K562 (cell line): ENCODE data around the gene CLIC5. TPM values are rescaled to one million over a fixed set of nuclear protein-coding genes. Genes with fewer than 3 reads are reported as not detected.

ENCODE experiments used
- ATAC-seq: fragments of 200-7000 bp; cut with Tn5 transposase; 3 replicates; pipeline ENCODE4 v1.9.1; 2020; ENCODE audit warnings: moderate library complexity
- BruUV-seq: library from RNA; stranded (reverse); fragments of 400-500 nt; replicated peaks from 2 replicates; lab custom pipeline; 2021; lab: Mats Ljungman, UMichigan
- CTCF ChIA-PET: fragments of 300-600 bp; formaldehyde crosslinking; extraction: SDS; loops from one replicate; lab custom pipeline; 2021; ENCODE audit warnings: low intra/inter-chr PET ratio; lab: Yijun Ruan, JAX
- POLR2A ChIA-PET: fragments of 300-600, 350-650 bp; sonication (Branson Sonifier 250); formaldehyde crosslinking; extraction: SDS; loops from one replicate; lab custom pipeline; 2021; ENCODE audit warnings: antibody characterized with exemption, inconsistent platforms; lab: Yijun Ruan, JAX
- DNase-seq, 4 experiments: peaks; one replicate each; pipeline versions ENCODE4 v3.0.0 to v3.0.0-alpha.2; 2011 to 2018; ENCODE audit warnings: low spot score in 3 of 4, mixed read lengths in 3 of 4; ENCODE audit errors: extremely low read depth in 1 of 4
- FAIRE-seq: peaks from 2 replicates; lab custom pipeline; 2011; peaks lifted over from hg19 to GRCh38; lab: Jason Lieb, UNC
- H2AFZ ChIP-seq: 2 replicates; pipeline ENCODE4 v1.6.0; 2011; ENCODE audit warnings: low read depth, low read length, control low read depth, inconsistent platforms
- H3K27ac ChIP-seq: fragments of 200-600 bp; 3 replicates; pipeline ENCODE4 v1.8.0; 2011; ENCODE audit warnings: low read depth, mild to moderate bottlenecking, control low read depth, inconsistent platforms, low read length, moderate library complexity, mixed read lengths; ENCODE audit errors: extremely low read depth
- H3K27me3 ChIP-seq, 2 experiments: fragments of 300-600 bp in 1 of 2; 2 replicates in 1 of 2; 3 replicates in 1 of 2; pipeline versions ENCODE4 v1.6.0 to v1.8.0; 2011; ENCODE audit warnings: inconsistent platforms in 2 of 2, low read length in 2 of 2, mild to moderate bottlenecking in 1 of 2, mixed read lengths in 1 of 2, moderate library complexity in 1 of 2; ENCODE audit not compliant: control insufficient read depth in 2 of 2, insufficient read depth in 2 of 2
- H3K36me3 ChIP-seq: fragments of 300-600 bp; 3 replicates; pipeline ENCODE4 v1.8.0; 2011; ENCODE audit warnings: mild to moderate bottlenecking, low read length, inconsistent platforms; ENCODE audit not compliant: control insufficient read depth, insufficient read depth
- H3K4me1 ChIP-seq, 2 experiments: fragments of 200-600 bp in 1 of 2; replicated peaks in 1 of 2; 2 replicates in 1 of 2; 3 replicates in 1 of 2; pipeline versions ENCODE4 v1.5.1 to v1.8.0; 2011; ENCODE audit warnings: inconsistent platforms in 2 of 2, low read length in 2 of 2, mild to moderate bottlenecking in 1 of 2, mixed read lengths in 1 of 2, moderate library complexity in 1 of 2; ENCODE audit not compliant: control insufficient read depth in 2 of 2, insufficient read depth in 2 of 2
- H3K4me2 ChIP-seq: 2 replicates; pipeline ENCODE4 v1.6.1; 2011; ENCODE audit warnings: low read length, control low read depth, inconsistent platforms, mixed read lengths; ENCODE audit not compliant: insufficient read depth
- H3K4me3 ChIP-seq: fragments of 200-600 bp; sonication (generic), shearing (Covaris generic); 2 replicates; pipeline ENCODE4 v1.5.1; 2016; ENCODE audit warnings: control low read depth, inconsistent platforms
- H3K79me2 ChIP-seq: fragments of 200-600 bp; 3 replicates; pipeline ENCODE4 v1.8.0; 2011; ENCODE audit warnings: low read length, inconsistent platforms; ENCODE audit not compliant: control insufficient read depth, insufficient read depth
- H3K9ac ChIP-seq, 2 experiments: 2 replicates each; pipeline versions ENCODE4 v1.6.0 to v1.6.1; 2011; ENCODE audit warnings: low read depth in 2 of 2, low read length in 2 of 2, control low read depth in 1 of 2, inconsistent platforms in 1 of 2, mild to moderate bottlenecking in 1 of 2, mixed read lengths in 1 of 2; ENCODE audit not compliant: insufficient read depth in 1 of 2
- H3K9me1 ChIP-seq: one replicate; pipeline ENCODE4 v1.6.0; 2011; ENCODE audit warnings: inconsistent platforms, mild to moderate bottlenecking, low read length, moderate library complexity; ENCODE audit not compliant: control insufficient read depth, insufficient read depth
- H3K9me3 ChIP-seq: replicated peaks from 2 replicates; pipeline ENCODE4 v1.5.1; 2011; ENCODE audit warnings: low read depth, low read length, inconsistent platforms; ENCODE audit not compliant: control insufficient read depth, insufficient read depth
- H4K20me1 ChIP-seq: replicated peaks from 2 replicates; pipeline ENCODE4 v1.6.1; 2011; ENCODE audit warnings: low read length, inconsistent platforms, mixed read lengths; ENCODE audit not compliant: control insufficient read depth, insufficient read depth
- ARID3A ChIP-seq: IDR thresholded peaks from 2 replicates; pipeline ENCODE4 v1.6.1; 2012; ENCODE audit warnings: low read depth, low read length, improper control_type of control experiment, borderline replicate concordance
- ATF4 ChIP-seq: fragments of 450-650 bp; formaldehyde crosslinking; IDR thresholded peaks from 2 replicates; pipeline ENCODE4 v1.4.0; 2022; ENCODE audit warnings: mild to moderate bottlenecking, moderate library complexity
- FUS ChIP-seq: fragments of 200-400 bp; formaldehyde crosslinking; optimal IDR thresholded peaks from 2 replicates; pipeline ENCODE3; 2017; ENCODE audit warnings: low read depth, low read length
- GABPB2 ChIP-seq: fragments of 250-450 bp; sonication (Bioruptor Pico); conservative IDR thresholded peaks from 2 replicates; pipeline ENCODE4 v1.5.1; 2021; ENCODE audit warnings: mild to moderate bottlenecking
- KAT2B ChIP-seq: IDR thresholded peaks from one replicate; pipeline ENCODE4 v1.6.1; 2012; ENCODE audit warnings: low read depth, mild to moderate bottlenecking, control low read depth, inconsistent platforms, low read length, moderate library complexity
- LARP7 ChIP-seq: fragments of 450-650 bp; IDR thresholded peaks from 2 replicates; pipeline ENCODE4 v1.6.1; 2016
- MAFK ChIP-seq: IDR thresholded peaks from 2 replicates; pipeline ENCODE4 v1.6.1; 2011; ENCODE audit warnings: low read length, improper control_type of control experiment
- TAF7 ChIP-seq: fragments of 450-650 bp; IDR thresholded peaks from 2 replicates; pipeline ENCODE4 v1.6.1; 2016; ENCODE audit warnings: missing genetic modification characterization, missing compliant biosample characterization
- TCF7L2 ChIP-seq: fragments of 150-350 bp; IDR thresholded peaks from 2 replicates; pipeline ENCODE4 v1.6.1; 2016; ENCODE audit warnings: low read depth, mild to moderate bottlenecking, low read length, moderate library complexity
- ZBTB11 ChIP-seq, 3 experiments: fragments of 200-800 bp in 1 of 3; fragments of 250-450 bp in 1 of 3; fragments of 450-650 bp in 1 of 3; sonication (Bioruptor Pico) in 1 of 3; sonication (Bioruptor generic) in 1 of 3; formaldehyde crosslinking in 1 of 3; IDR thresholded peaks; 2 replicates each; pipeline versions ENCODE4 v1.6.1 to v1.8.0; 2016 to 2022; ENCODE audit warnings: mild to moderate bottlenecking in 2 of 3, missing genetic modification characterization in 2 of 3, missing compliant biosample characterization in 1 of 3, moderate library complexity in 1 of 3
- ZNF175 ChIP-seq: fragments of 200-800 bp; sonication (Bioruptor generic); IDR thresholded peaks from 2 replicates; pipeline ENCODE4 v1.6.1; 2016; ENCODE audit warnings: low read depth, mild to moderate bottlenecking, missing genetic modification characterization, missing compliant biosample characterization
- ZNF347 ChIP-seq: fragments of 450-650 bp; formaldehyde crosslinking; IDR thresholded peaks from 2 replicates; pipeline ENCODE4 v1.4.0; 2020; ENCODE audit warnings: low read depth, mild to moderate bottlenecking, moderate library complexity
- ZSCAN29 ChIP-seq: fragments of 450-650 bp; IDR thresholded peaks from 2 replicates; pipeline ENCODE4 v1.6.1; 2017
- WGBS: fragments of 100-300 bp; shearing (Covaris generic); methylation state at CpG from one replicate; pipeline ENCODE4 v1.1.6; 2016; ENCODE audit warnings: low coverage, mixed read lengths; ENCODE audit not compliant: insufficient coverage; ENCODE audit errors: missing lambda C conversion rate; 5-methylcytosine and 5-hydroxymethylcytosine counted together
- in situ Hi-C: fragments of 300-500 bp; cut with MboI; formaldehyde crosslinking; loops from 4 replicates; pipeline ENCODE4 v1.15.0; 2018; ENCODE audit warnings: inconsistent platforms, mixed read lengths
- intact Hi-C: fragments of 100-400 bp; cut with micrococcal nuclease; formaldehyde crosslinking; loops from 2 replicates; pipeline ENCODE4 v1.14.2; 2022
- polyA plus RNA-seq, 8 experiments: library from polyadenylated mRNA; depleted of rRNA in 4 of 8; stranded (reverse) in 5 of 8; unstranded in 3 of 8; fragments of >200 nt; fragmentation: Nextera tagmentation in 2 of 8; fragmentation: Illumina TruSeq in 1 of 8; extraction: Ambion mirVana in 2 of 8; extraction: Trizol in 1 of 8; gene quantifications; 2 replicates each; pipeline versions ENCODE4 v1.2.1 to v1.2.3, GENCODE V29; 2011 to 2014; ENCODE audit warnings: inconsistent platforms in 1 of 8, missing spikeins in 1 of 8
- total RNA-seq, 7 experiments: library from RNA; depleted of rRNA in 6 of 7; stranded (reverse); fragments of >200 nt in 6 of 7; fragmentation: Illumina TruSeq in 2 of 7; extraction: Trizol in 2 of 7; gene quantifications; 2 replicates each; pipeline versions ENCODE4 v1.2.1 to v1.2.3, GENCODE V29; 2011 to 2021; ENCODE audit warnings: low replicate concordance in 1 of 7
- TF ChIP-seq, protein P1 (sequence below): fragments of 450-650 bp; formaldehyde crosslinking; IDR thresholded peaks from 2 replicates; pipeline ENCODE4 v1.4.0; 2020; ENCODE audit warnings: mild to moderate bottlenecking, mixed read lengths

CLIC5 gene
- total and polyA plus RNA-seq, 9 of the 15 experiments (the other 6 are each of a cell fraction or from before 2014, with no cell fraction given) = 0.31 TPM; not detected in 8

GRCh38 chr6:45838996-45839395 is 176.7 kb downstream of the CLIC5 start:
- intact Hi-C loops = no loop called here
- ATAC-seq = no peak
- TF ChIP-seq ARID3A (no peak), GABPB2 (CRISPR knock-in tag) (no peak), ZNF175 (CRISPR knock-in tag) (no peak), TCF7L2 (no peak), ZBTB11 (CRISPR knock-in tag; IDR thresholded peaks at IDR 0.05) (no peak), FUS (no peak), KAT2B (no peak), ZNF347 (CRISPR knock-in tag) (no peak), ZSCAN29 (no peak), TAF7 (tag) (no peak), LARP7 (no peak), ATF4 (no peak), MAFK (no peak)
- TF ChIP-seq, protein P1, sequence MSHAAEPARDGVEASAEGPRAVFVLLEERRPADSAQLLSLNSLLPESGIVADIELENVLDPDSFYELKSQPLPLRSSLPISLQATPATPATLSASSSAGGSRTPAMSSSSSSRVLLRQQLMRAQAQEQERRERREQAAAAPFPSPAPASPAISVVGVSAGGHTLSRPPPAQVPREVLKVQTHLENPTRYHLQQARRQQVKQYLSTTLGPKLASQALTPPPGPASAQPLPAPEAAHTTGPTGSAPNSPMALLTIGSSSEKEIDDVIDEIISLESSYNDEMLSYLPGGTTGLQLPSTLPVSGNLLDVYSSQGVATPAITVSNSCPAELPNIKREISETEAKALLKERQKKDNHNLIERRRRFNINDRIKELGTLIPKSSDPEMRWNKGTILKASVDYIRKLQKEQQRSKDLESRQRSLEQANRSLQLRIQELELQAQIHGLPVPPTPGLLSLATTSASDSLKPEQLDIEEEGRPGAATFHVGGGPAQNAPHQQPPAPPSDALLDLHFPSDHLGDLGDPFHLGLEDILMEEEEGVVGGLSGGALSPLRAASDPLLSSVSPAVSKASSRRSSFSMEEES (CRISPR knock-in tag) = no peak

More at GRCh38 chr6:45838996-45839395, 176.7 kb downstream of the CLIC5 start:
- ChIA-PET POLR2A (interaction anchor here (1.1 kb wide), 1 partner anchor 12 kb away, joined by 3 read pairs; no protein-coding TSS in a partner anchor), CTCF (no interaction called here)
- no peak for DNase-seq
- WGBS = 0% methylated on average over 2 of the region's 2 CpGs
- no TSS peak for BruUV-seq
- Histone ChIP-seq H2AFZ (no peak overlapping the region), H3K27ac (no peak overlapping the region), H3K4me3 (no peak overlapping the region), H3K9me3 (no peaks in the 10 kb centered on the region; the same call in 1 of the 2 replicates), H3K9me1 (no peaks in the 10 kb centered on the region), H3K79me2 (no peaks in the 10 kb centered on the region), H3K9ac (no peak overlapping the region), H4K20me1 (no peaks in the 10 kb centered on the region; the same call in 1 of the 2 replicates), H3K36me3 (no peaks in the 10 kb centered on the region), H3K27me3 (peaks cover 9 to 20% of the 10 kb centered on the region in 2 experiments; a peak in 3 of 5 replicates), H3K4me2 (no peak overlapping the region), H3K4me1 (no peaks in the 10 kb centered on the region)
- in situ Hi-C loops = no loop called here
- FAIRE-seq = no peak
